G401.6 (cell line): ENCODE results near the gene FGD5.
"Not testable (repeated sequence)": the region's sequence is repeated elsewhere in the genome, so short reads cannot be mapped to it uniquely, and the experiment has no call there.

Experiments used
- FAIRE-seq: peaks from 2 replicates; lab custom pipeline; 2012; peaks lifted over from hg19 to GRCh38; lab: Jason Lieb, UNC

The FGD5 gene

GRCh38 chr3:14805961-14806537 is 12.7 kb upstream of the FGD5 start:
- FAIRE-seq, result no peak

DNA sequence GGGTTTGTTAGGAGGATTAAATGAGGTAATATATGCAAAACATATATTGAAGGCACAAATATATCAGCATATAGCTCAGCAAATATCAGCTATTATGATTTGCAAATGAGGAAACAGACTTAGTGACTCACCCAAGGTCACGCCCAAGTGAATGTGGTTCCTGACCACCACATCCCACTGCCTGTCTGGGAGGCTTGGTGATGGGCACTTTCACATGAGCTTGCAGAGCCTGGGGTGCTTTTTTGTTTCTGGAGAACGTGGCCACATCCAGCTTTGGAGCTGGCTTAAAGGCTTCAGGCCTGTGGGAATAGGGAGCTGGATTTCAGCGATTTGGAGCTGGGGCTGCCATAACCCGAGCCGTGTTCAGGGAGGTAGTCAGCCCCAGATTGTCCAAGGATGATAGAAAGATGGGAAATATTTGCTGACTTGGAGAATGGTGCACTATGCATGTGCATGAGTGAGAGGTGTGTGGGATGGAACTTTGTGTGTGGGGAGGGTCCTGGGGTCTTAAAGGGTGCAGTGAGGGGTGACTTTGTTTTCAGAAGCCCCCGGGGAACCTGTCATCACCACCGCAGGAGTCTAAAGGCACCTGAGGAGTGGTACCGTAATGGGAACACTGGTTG is 12.0 kb upstream of the FGD5 start:
- no peak for FAIRE-seq

GRCh38 chr3:14808025-14808424 is 10.7 kb upstream of the FGD5 start:
- no peak for FAIRE-seq

- no peak for FAIRE-seq
Observed at GRCh38 chr3:14808502-14809266, 10.1 kb upstream of the FGD5 start.

- not testable (repeated sequence) for FAIRE-seq
Observed at GRCh38 chr3:14809611-14810010, 9.2 kb upstream of the FGD5 start.

GRCh38 chr3:14810070-14810791 is 8.5 kb upstream of the FGD5 start:
- FAIRE-seq, result no peak

DNA sequence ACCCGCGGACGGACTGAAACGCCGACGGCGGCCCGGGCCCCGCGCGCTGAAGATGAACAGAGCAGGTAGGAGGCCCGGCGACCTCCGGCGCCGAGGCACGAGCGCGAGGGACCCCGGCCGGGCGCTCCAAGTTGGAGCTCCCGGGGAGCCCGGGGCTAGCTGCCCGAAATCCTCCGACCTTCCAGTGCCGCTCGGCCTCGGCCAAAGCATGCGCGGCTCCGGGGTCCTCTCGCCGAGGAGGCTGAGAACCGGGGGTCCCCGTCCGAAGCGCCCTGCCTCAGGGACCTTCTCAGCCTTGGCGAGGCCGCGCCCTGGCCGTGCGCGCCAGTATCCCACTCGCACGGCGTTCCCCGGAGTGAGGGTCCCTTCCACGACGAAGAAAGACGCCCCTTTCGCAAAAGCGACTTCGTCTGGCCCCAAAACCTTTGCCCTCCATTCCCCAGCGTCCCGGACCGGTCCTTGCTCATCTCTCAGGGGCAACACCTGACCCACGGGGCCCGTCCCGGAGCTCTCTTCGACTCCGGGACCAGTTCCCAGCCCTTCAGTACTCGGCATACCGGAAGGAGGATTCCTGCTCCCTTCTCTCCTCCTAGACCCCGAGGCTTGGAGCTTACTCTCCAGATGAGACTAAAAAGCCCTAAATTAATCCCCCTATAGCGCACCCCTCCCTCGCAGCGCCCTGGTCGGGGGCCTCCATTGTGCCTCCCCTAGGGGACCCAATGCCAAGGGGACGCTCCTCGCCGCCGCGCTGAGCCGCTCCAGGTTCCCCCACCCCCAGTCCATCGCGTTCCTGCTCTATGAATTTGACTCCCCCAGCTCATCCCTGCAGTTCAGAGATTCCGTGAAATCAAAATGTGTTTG is 7.7 kb upstream of the FGD5 start:
- FAIRE-seq, result no peak

DNA sequence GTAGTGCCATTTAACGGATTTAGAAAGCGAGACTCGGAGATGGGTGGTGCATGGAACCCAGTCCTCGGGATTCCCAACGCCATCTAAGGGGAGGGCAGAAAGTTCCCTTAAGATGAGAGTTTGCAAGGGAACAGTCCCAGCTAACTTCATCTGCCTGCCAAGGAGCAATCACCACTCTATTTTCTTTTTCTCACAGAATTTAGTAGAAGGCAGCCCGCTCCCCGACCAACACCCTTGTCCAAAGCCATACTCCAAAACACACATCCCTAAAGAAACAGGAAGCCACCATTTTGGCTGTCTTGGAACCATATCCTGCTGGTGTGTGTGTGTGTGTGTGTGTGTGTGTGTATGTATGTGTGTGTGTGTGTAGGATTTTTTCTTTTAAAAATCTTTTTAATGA is 7.1 kb upstream of the FGD5 start:
- no peak for FAIRE-seq

- FAIRE-seq, result no peak
Observed at GRCh38 chr3:14812196-14812790, 6.5 kb upstream of the FGD5 start.

GRCh38 chr3:14814411-14814871 is 4.3 kb upstream of the FGD5 start:
- FAIRE-seq, result no peak

- no peak for FAIRE-seq
Observed at GRCh38 chr3:14816359-14816758, 2.4 kb upstream of the FGD5 start.

- no peak for FAIRE-seq
Observed at GRCh38 chr3:14819671-14820070, 909 bp downstream of the FGD5 start.

DNA sequence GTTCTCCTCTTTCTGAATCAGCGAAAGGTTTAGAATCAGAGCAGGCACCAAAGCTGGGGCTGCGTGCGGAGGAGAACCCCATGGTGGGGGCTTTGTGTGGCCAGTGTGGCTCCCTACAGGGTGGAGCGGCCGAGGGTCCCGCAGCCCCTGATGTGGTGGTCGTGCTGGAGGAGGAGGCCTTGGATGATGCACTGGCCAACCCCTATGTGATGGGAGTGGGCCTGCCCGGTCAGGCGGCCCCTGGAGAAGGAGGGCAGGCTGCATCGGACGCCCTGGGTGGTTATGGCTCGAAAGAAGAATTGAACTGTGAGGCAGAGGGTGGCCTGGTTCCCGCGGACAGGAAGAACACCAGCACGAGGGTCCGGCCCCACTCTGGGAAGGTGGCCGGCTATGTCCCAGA is 1.4 kb downstream of the FGD5 start:
- no peak for FAIRE-seq

GRCh38 chr3:14821151-14821550 is 2.4 kb downstream of the FGD5 start:
- FAIRE-seq, result no peak

DNA sequence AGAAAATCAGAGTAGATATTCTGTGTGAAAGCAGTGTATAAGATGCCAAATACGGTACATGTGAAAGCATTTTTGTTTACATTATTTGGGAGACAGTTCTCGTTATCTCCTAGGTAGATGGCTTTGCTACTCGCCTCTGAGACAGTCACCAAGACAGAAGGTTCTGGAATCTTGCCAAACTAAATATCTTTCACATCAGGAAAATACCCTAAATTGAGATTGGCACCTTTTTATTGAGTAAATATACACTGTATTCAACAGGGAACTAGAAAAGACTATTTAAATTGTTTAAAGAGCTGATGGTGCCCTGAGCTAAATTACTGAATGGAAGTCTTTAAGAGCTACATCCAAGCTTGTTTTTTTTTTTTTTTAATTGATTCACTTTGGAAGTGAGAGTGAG is 3.4 kb downstream of the FGD5 start:
- no peak for FAIRE-seq

GRCh38 chr3:14822670-14823390 is 4.1 kb downstream of the FGD5 start:
- no peak for FAIRE-seq

- FAIRE-seq, result no peak
Observed at GRCh38 chr3:14823393-14823792, 4.6 kb downstream of the FGD5 start.

GRCh38 chr3:14823910-14824629 is 5.3 kb downstream of the FGD5 start:
- no peak for FAIRE-seq

GRCh38 chr3:14824646-14825045 is 5.9 kb downstream of the FGD5 start:
- FAIRE-seq, result no peak

- FAIRE-seq, result no peak
Observed at GRCh38 chr3:14826069-14826468, 7.3 kb downstream of the FGD5 start.
